HepG2 (cell line): ENCODE data around the gene TACC3. TPM values are rescaled to one million over a fixed set of nuclear protein-coding genes. Genes with fewer than 3 reads are reported as not detected.

Experiments used
- ARHGAP35 ChIP-seq: sonication (generic); formaldehyde crosslinking; IDR thresholded peaks from 2 replicates; pipeline ENCODE4 v1.9.0; 2022; ENCODE audit warnings: mild to moderate bottlenecking, inconsistent platforms, moderate library complexity, missing genetic modification reagents, borderline replicate concordance
- ATAD3A ChIP-seq: sonication (generic); formaldehyde crosslinking; IDR thresholded peaks from 2 replicates; pipeline ENCODE4 v1.4.0; 2020; ENCODE audit warnings: missing genetic modification reagents
- ATF6 ChIP-seq: sonication (generic); formaldehyde crosslinking; conservative IDR thresholded peaks from 2 replicates; pipeline ENCODE4 v1.4.0; 2020; ENCODE audit warnings: missing genetic modification reagents
- FOXK2 ChIP-seq: fragments of 450-650 bp; IDR thresholded peaks from 2 replicates; pipeline ENCODE4 v1.6.1; 2016
- HNRNPK ChIP-seq: fragments of 200-400 bp; formaldehyde crosslinking; IDR thresholded peaks from 2 replicates; pipeline ENCODE4 v1.6.1; 2018; ENCODE audit warnings: low read length, low read depth, moderate library complexity, mild to moderate bottlenecking; ENCODE audit not compliant: poor library complexity, severe bottlenecking
- MAF1 ChIP-seq: sonication (generic); formaldehyde crosslinking; IDR thresholded peaks from 2 replicates; pipeline ENCODE4 v1.5.0; 2020; ENCODE audit warnings: missing genetic modification reagents, borderline replicate concordance
- MXI1 ChIP-seq: IDR thresholded peaks from 3 replicates; pipeline ENCODE4 v1.6.1; 2012; ENCODE audit warnings: low read depth, low read length, inconsistent platforms, borderline replicate concordance
- PHB2 ChIP-seq: fragments of 450-650 bp; IDR thresholded peaks from 2 replicates; pipeline ENCODE4 v1.6.1; 2018; ENCODE audit not compliant: partially characterized antibody
- PHF8 ChIP-seq: sonication (generic); formaldehyde crosslinking; IDR thresholded peaks from 2 replicates; pipeline ENCODE4 v1.5.0; 2020; ENCODE audit warnings: missing genetic modification reagents
- REPIN1 ChIP-seq: sonication (generic); formaldehyde crosslinking; IDR thresholded peaks from 2 replicates; pipeline ENCODE4 v1.8.0; 2022; ENCODE audit warnings: missing genetic modification reagents, low read depth, mild to moderate bottlenecking, borderline replicate concordance
- RNF2 ChIP-seq: fragments of 450-650 bp; conservative IDR thresholded peaks from 2 replicates; pipeline ENCODE4 v1.6.1; 2016; ENCODE audit warnings: low read depth
- RXRA ChIP-seq: sonication (generic); formaldehyde crosslinking; IDR thresholded peaks from 2 replicates; pipeline ENCODE4 v1.5.1; 2020; ENCODE audit warnings: missing genetic modification reagents
- SRF ChIP-seq: IDR thresholded peaks from 2 replicates; pipeline ENCODE4 v1.6.1; 2011; ENCODE audit warnings: mild to moderate bottlenecking, low read depth, low read length, moderate library complexity
- TOE1 ChIP-seq: sonication (generic); formaldehyde crosslinking; IDR thresholded peaks from 2 replicates; pipeline ENCODE4 v1.4.0; 2020; ENCODE audit warnings: mild to moderate bottlenecking, missing genetic modification reagents
- ZBTB3 ChIP-seq: sonication (generic); formaldehyde crosslinking; IDR thresholded peaks from 2 replicates; pipeline ENCODE4 v1.4.0; 2020; ENCODE audit warnings: low read depth, mild to moderate bottlenecking, moderate library complexity, missing genetic modification reagents, borderline replicate concordance
- ZNF205 ChIP-seq: IDR thresholded peaks from 2 replicates; pipeline ENCODE4 v1.6.1; 2018; ENCODE audit warnings: missing biosample characterization, missing genetic modification reagents
- ZNF253 ChIP-seq: sonication (generic); formaldehyde crosslinking; IDR thresholded peaks from 2 replicates; pipeline ENCODE4 v1.8.0; 2022; ENCODE audit warnings: mild to moderate bottlenecking, missing genetic modification reagents, borderline replicate concordance
- ZNF441 ChIP-seq: sonication (generic); formaldehyde crosslinking; IDR thresholded peaks from 2 replicates; pipeline ENCODE4 v1.7.0; 2021; ENCODE audit warnings: missing genetic modification reagents, borderline replicate concordance
- ZNF451 ChIP-seq: sonication (generic); formaldehyde crosslinking; IDR thresholded peaks from 2 replicates; pipeline ENCODE4 v1.5.0; 2020; ENCODE audit warnings: mild to moderate bottlenecking, missing genetic modification reagents
- ZNF552 ChIP-seq: sonication (generic); formaldehyde crosslinking; IDR thresholded peaks from 2 replicates; pipeline ENCODE4 v1.9.0; 2022; ENCODE audit warnings: missing genetic modification reagents, mild to moderate bottlenecking, borderline replicate concordance
- ZNF589 ChIP-seq: sonication (generic); formaldehyde crosslinking; conservative IDR thresholded peaks from 2 replicates; pipeline ENCODE4 v1.8.0; 2022; ENCODE audit warnings: mild to moderate bottlenecking, moderate library complexity, missing genetic modification reagents
- ZNF737 ChIP-seq: sonication (generic); formaldehyde crosslinking; IDR thresholded peaks from 2 replicates; pipeline ENCODE4 v1.5.0; 2020; ENCODE audit warnings: missing genetic modification reagents, mild to moderate bottlenecking, borderline replicate concordance
- ZNF839 ChIP-seq: sonication (generic); formaldehyde crosslinking; IDR thresholded peaks from 2 replicates; pipeline ENCODE4 v1.4.0; 2020; ENCODE audit warnings: missing genetic modification reagents, mild to moderate bottlenecking, borderline replicate concordance
- ZSCAN5A ChIP-seq: sonication (generic); formaldehyde crosslinking; IDR thresholded peaks from 2 replicates; pipeline ENCODE4 v1.8.0; 2022; ENCODE audit warnings: mild to moderate bottlenecking, missing genetic modification reagents, borderline replicate concordance
- polyA plus RNA-seq, 8 experiments: library from polyadenylated mRNA; depleted of rRNA in 3 of 8; stranded (reverse) in 7 of 8; unstranded in 1 of 8; fragments of >200 nt; fragmentation: Illumina TruSeq in 4 of 8; extraction: Trizol in 4 of 8; gene quantifications; 2 replicates each; pipeline versions ENCODE4 v1.2.1 to v1.2.3, GENCODE V29; 2011 to 2016; ENCODE audit warnings: low read depth in 4 of 8, missing spikeins in 1 of 8, mixed read lengths in 1 of 8; ENCODE audit not compliant: insufficient read depth in 1 of 8
- total RNA-seq, 5 experiments: library from RNA; depleted of rRNA; stranded (reverse); fragments of >200 nt; fragmentation: Illumina TruSeq; extraction: Trizol; gene quantifications; 2 replicates each; pipeline ENCODE4 v1.2.3, GENCODE V29; 2016; ENCODE audit warnings: low read depth in 1 of 5

TACC3 gene
- total and polyA plus RNA-seq, 2 of the 13 experiments (the other 11 are each of a cell fraction or from before 2014, with no cell fraction given): 20.3 to 21.2 TPM

GRCh38 chr4:1753697-1754311, 32.5 kb downstream of the TACC3 start (continued):
- TF ChIP-seq PHF8 (peak; percentile 43; the same call in 1 of the 2 replicates), ZNF839 (CRISPR knock-in tag) (no peak), ZNF737 (CRISPR knock-in tag) (no peak), ZSCAN5A (CRISPR knock-in tag) (no peak), RNF2 (no peak), ATF6 (CRISPR knock-in tag) (no peak), TOE1 (CRISPR knock-in tag) (no peak), ZNF253 (CRISPR knock-in tag) (no peak; the same call in 1 of the 2 replicates), SRF (no peak), ZNF205 (CRISPR knock-in tag) (no peak), ATAD3A (CRISPR knock-in tag) (no peak), ZBTB3 (CRISPR knock-in tag) (no peak), MAF1 (CRISPR knock-in tag) (no peak), HNRNPK (no peak), ZNF589 (no peak), ZNF441 (CRISPR knock-in tag) (no peak), ARHGAP35 (CRISPR knock-in tag) (peak; percentile 60; the same call in 1 of the 2 replicates), PHB2 (no peak), RXRA (peak; percentile 61; the same call in 1 of the 2 replicates), ZNF552 (CRISPR knock-in tag) (no peak), MXI1 (0 out of 3 replicates have a peak, but pooled peaks have one; percentile 41), REPIN1 (CRISPR knock-in tag) (peak; percentile 34; the same call in 1 of the 2 replicates), FOXK2 (no peak), ZNF451 (CRISPR knock-in tag) (peak; percentile 32; the same call in 1 of the 2 replicates)
